Cardiac fibroblast (primary cell): ENCODE measurements around the gene SPATA31E1.

Source experiments
- DNase-seq, 2 donors: peaks; one replicate each; pipeline versions ENCODE4 v3.0.0 to v3.0.0-alpha.2; 2010; ENCODE audit warnings: low read depth in 2 of 2
- H3K4me3 ChIP-seq, 2 donors: replicated peaks in 1 of 2; 1 replicate in 1 of 2; 2 replicates in 1 of 2; pipeline ENCODE4 v1.5.1; 2011; ENCODE audit warnings: low read depth in 2 of 2, low read length in 2 of 2, mild to moderate bottlenecking in 2 of 2, moderate library complexity in 1 of 2
- TF ChIP-seq, protein P1 (sequence below): IDR thresholded peaks from one replicate; pipeline ENCODE4 v1.5.1; 2011; ENCODE audit warnings: low read depth, mild to moderate bottlenecking, low read length, inconsistent platforms

Gene SPATA31E1

DNA sequence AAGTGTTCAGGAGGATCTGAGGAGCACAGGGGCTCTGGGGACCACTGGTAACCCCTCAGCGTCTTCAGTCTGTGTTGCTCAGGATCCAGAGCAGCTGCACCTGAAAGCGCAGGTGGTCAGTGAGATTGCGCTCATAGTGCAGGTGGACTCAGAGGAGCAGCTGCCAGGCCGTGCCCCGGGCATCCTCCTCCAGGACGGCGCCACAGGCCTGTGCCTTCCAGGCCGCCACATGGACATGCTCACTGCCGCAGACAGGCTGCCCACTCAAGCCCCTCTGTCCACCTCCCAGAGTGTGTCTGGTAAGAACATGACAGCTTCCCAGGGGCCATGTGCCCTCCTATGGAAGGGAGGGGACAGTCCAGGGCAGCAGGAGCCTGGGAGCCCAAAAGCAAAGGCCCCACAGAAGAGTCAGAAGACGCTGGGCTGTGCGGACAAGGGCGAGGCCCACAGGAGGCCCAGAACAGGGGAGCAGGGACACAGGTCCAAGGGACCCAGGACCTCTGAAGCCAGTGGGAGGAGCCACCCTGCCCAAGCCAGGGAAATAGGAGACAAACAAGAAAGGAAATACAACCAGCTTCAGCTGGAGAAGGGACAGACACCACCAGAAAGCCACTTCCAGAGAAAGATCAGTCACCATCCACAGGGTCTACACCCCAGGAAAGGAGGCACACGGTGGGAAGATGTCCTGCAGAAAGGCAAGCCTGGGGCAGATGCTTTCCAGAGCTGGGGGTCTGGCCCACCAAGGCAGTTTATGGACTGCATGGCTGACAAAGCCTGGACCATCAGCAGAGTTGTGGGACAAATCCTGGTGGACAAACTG, 5.2 kb downstream of the SPATA31E1 start:
- TF ChIP-seq, protein P1, sequence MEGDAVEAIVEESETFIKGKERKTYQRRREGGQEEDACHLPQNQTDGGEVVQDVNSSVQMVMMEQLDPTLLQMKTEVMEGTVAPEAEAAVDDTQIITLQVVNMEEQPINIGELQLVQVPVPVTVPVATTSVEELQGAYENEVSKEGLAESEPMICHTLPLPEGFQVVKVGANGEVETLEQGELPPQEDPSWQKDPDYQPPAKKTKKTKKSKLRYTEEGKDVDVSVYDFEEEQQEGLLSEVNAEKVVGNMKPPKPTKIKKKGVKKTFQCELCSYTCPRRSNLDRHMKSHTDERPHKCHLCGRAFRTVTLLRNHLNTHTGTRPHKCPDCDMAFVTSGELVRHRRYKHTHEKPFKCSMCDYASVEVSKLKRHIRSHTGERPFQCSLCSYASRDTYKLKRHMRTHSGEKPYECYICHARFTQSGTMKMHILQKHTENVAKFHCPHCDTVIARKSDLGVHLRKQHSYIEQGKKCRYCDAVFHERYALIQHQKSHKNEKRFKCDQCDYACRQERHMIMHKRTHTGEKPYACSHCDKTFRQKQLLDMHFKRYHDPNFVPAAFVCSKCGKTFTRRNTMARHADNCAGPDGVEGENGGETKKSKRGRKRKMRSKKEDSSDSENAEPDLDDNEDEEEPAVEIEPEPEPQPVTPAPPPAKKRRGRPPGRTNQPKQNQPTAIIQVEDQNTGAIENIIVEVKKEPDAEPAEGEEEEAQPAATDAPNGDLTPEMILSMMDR, result no peak
- DNase-seq, result no peak
- no peak overlapping the region for H3K4me3 ChIP-seq

DNA sequence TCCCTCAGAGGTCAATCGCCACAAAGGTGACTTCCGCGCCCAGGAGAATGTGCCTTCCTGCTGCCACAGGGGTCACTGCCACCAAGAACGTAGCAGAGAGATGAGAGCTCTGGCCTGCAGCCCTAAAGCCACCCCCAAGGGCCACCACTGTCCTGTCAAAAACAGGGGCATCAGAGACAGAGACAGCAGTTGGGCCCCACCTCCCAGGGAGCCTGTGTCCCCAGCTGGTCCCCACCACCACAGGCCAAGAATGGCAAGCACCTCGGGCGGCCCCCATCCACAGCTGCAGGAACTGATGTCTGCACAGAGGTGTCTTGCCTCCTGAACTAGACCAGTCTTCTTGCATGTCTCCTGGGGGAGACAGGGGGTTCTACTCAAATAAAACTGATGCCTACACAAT, 5.8 kb downstream of the SPATA31E1 start:
- DNase-seq, result no peak
- no peak overlapping the region for H3K4me3 ChIP-seq
- TF ChIP-seq, protein P1, result no peak

DNA sequence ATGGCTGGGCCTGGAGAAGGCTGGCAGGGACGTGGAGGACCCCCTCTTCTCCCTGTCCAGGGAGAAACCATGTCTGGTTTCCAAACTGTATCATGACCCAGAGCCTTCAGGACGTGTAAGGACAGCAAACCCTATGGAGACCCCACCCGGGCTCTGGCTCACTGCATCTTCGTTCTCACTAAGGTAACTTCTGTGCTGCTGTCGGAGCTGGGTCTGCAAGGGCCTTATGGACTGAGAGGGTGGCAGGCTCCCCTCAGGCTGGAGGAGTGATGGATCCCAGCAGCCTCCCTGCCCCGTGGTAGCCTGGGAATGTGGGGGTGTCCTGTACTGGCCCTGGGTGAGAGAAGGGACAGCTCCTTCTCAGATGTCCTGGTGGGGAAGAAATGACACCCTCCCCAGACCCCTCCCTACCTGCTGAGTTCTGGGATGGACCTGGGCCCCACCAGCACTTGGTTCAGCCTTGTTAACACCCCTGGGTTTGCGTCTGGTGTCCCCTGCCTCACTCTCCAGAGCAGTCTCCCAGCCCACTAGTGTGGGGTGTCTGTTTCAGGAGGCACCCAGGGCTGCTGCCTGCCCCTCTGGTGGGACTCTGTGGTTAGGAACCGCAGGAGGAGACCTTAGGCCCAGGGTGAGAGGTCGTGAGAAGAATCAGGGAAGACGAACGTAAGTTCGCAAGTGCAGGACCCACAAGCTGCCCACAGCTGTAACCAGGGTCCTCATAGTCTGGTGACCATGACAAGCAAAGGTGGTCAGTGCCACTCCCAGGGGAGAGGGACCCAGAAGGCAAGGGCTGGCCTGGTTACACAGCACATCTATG, 6.6 kb downstream of the SPATA31E1 start:
- TF ChIP-seq, protein P1, result no peak
- H3K4me3 ChIP-seq, result no peak overlapping the region
- DNase-seq, result no peak

DNA sequence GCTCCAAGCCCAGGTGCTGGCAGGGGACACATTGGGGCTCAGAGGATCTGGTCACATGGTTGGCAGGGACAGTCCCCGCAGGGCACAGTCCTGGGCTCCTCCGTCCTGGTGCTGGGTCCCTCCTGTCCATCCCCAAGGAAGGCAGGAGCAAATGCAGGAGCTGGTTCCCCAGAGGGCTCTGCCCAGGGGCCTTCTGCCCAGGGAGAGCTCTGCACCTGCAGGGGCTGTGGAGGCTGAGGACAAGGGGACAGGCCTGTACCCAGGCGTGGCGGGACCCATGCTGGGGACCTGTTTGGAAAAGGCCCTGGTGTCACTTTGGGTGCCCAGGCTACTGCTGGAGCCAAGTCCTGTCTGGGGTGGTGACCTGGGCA, 7.2 kb downstream of the SPATA31E1 start:
- no peak for DNase-seq
- TF ChIP-seq, protein P1, result no peak
- H3K4me3 ChIP-seq, result no peak overlapping the region

DNA sequence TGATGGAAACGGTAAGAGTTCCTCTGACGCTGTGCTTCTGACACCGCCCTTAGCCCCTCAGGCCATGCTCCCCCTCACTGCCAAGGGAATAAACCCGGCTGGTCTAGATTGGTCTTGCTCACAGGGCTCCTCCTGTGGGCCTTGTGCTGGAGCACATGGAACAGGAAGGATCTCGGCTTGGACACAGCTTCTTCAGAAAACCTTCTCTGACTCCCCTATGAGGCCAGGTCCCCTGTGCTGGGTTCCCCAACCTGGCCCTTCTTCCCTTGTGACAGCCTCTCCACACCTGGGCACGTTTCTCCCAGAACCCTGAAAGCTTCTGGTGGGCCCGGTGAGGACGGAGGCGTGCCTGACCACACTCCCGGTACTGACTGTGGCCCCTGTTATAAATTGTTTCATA, 8.2 kb downstream of the SPATA31E1 start:
- TF ChIP-seq, protein P1, result no peak
- no peak for DNase-seq
- no peak overlapping the region for H3K4me3 ChIP-seq

DNA sequence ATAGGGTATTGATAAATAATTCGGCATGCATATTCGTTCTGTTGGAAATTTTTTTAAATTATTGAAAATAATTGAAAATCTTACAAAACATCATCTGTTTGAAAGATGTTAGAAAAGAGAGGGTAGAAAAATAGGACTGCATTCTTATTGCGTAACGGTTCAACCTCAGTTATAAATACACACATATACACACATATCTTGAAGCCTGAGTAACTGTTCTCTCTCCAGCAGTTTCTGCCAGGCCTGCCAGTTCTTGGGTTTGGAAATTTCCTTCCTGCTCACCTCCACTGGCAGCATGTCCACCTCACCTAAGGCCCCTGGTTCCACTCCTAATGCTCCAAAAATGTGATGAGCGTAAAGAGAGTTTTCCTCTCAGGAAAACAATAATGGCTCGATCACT, 9.1 kb downstream of the SPATA31E1 start:
- TF ChIP-seq, protein P1, result no peak
- DNase-seq, result peak; percentile 5 to 18
- no peak overlapping the region for H3K4me3 ChIP-seq
